ENCODE data around the gene HTR2A. TPM values are rescaled to one million over a fixed set of nuclear protein-coding genes. Genes with fewer than 3 reads are reported as not detected.

The HTR2A gene
- total RNA-seq, 1 experiment from 2014 or later: not detected

DNA sequence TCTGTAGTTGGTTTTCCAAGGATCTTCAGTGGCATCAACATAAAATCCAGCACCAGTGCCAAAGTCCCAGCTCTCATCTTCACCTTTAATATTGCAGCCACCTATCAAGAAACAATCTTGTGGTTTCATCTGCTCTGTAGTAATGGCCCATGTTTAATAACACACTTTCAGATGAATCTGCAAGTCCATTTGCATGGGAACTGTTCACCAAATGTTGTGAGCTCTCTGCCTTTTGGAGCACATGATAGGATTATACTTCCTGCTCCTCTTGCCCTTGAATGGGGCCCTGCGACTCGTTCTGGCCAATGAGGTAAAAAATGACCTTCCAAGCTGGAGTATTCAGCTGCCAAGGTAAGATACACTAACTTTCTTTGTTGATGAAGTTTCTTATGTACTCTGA is 114.2 kb downstream of the HTR2A start:
- ChIA-PET POLR2A (no interaction called here), CTCF (no interaction called here)
- no peaks in the 10 kb centered on the region for H3K4me1 ChIP-seq (ENCODE audit: control insufficient read depth, insufficient read depth, low read length)
- H3K4me3 ChIP-seq (ENCODE audit: low read depth in 2 of 2, low read length in 2 of 2): no peak overlapping the region
- no peaks in the 10 kb centered on the region for H3K9me3 ChIP-seq (ENCODE audit: control insufficient read depth, insufficient read depth, low read depth, low read length)
- DNase-seq (ENCODE audit: low read depth, low spot score) (no peak), ATAC-seq (no peak)
- in situ Hi-C loops (cut with HindIII; ENCODE audit: low pct_unique_long_range_greater_than_20kb, low sequenced_read_pairs) (no loop called here), intact Hi-C loops (cut with micrococcal nuclease; ENCODE audit: unreplicated experiment) (no loop called here)
- TF ChIP-seq SIN3A (IDR thresholded peaks at IDR 0.05; ENCODE audit: borderline replicate concordance, insufficient read depth, low read depth, low read length): no peak
- no peak for TF ChIP-seq REST (IDR thresholded peaks at IDR 0.05; ENCODE audit: insufficient read depth in 1 of 2, low read depth in 2 of 2, low read length in 1 of 2)
- TF ChIP-seq TCF7L2 (IDR thresholded peaks at IDR 0.05; ENCODE audit: low read depth, low read length): no peak
- TF ChIP-seq, protein P1, sequence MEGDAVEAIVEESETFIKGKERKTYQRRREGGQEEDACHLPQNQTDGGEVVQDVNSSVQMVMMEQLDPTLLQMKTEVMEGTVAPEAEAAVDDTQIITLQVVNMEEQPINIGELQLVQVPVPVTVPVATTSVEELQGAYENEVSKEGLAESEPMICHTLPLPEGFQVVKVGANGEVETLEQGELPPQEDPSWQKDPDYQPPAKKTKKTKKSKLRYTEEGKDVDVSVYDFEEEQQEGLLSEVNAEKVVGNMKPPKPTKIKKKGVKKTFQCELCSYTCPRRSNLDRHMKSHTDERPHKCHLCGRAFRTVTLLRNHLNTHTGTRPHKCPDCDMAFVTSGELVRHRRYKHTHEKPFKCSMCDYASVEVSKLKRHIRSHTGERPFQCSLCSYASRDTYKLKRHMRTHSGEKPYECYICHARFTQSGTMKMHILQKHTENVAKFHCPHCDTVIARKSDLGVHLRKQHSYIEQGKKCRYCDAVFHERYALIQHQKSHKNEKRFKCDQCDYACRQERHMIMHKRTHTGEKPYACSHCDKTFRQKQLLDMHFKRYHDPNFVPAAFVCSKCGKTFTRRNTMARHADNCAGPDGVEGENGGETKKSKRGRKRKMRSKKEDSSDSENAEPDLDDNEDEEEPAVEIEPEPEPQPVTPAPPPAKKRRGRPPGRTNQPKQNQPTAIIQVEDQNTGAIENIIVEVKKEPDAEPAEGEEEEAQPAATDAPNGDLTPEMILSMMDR (IDR thresholded peaks at IDR 0.05): no peak
- TF ChIP-seq POLR2AphosphoS5 (IDR thresholded peaks at IDR 0.05; ENCODE audit: low read depth, low read length): no peak
- H3K27me3 ChIP-seq (ENCODE audit: control insufficient read depth, insufficient read depth, low read length): no peaks in the 10 kb centered on the region
- H3K27ac ChIP-seq (ENCODE audit: low read length): no peak overlapping the region
- peaks cover 39% of the 10 kb centered on the region for H3K36me3 ChIP-seq (ENCODE audit: control insufficient read depth, insufficient read depth, low read length)
- no TSS peak for BruUV-seq (replicated peaks)

- ChIA-PET POLR2A (no interaction called here), CTCF (no interaction called here)
- ATAC-seq (no peak), DNase-seq (ENCODE audit: low read depth, low spot score) (no peak)
- in situ Hi-C loops (cut with HindIII; ENCODE audit: low pct_unique_long_range_greater_than_20kb, low sequenced_read_pairs) (no loop called here), intact Hi-C loops (cut with micrococcal nuclease; ENCODE audit: unreplicated experiment) (no loop called here)
- Histone ChIP-seq H3K27me3 (ENCODE audit: control insufficient read depth, insufficient read depth, low read length) (no peaks in the 10 kb centered on the region), H3K36me3 (ENCODE audit: control insufficient read depth, insufficient read depth, low read length) (peaks cover 45% of the 10 kb centered on the region), H3K27ac (ENCODE audit: low read length) (no peak overlapping the region), H3K4me3 (ENCODE audit: low read depth in 2 of 2, low read length in 2 of 2) (no peak overlapping the region), H3K9me3 (ENCODE audit: control insufficient read depth, insufficient read depth, low read depth, low read length) (no peaks in the 10 kb centered on the region), H3K4me1 (ENCODE audit: control insufficient read depth, insufficient read depth, low read length) (no peaks in the 10 kb centered on the region)
- no TSS peak for BruUV-seq (replicated peaks)
- no peak for TF ChIP-seq TCF7L2 (IDR thresholded peaks at IDR 0.05; ENCODE audit: low read depth, low read length)
- no peak for TF ChIP-seq REST (IDR thresholded peaks at IDR 0.05; ENCODE audit: insufficient read depth in 1 of 2, low read depth in 2 of 2, low read length in 1 of 2)
- TF ChIP-seq, protein P1 (IDR thresholded peaks at IDR 0.05): no peak
- TF ChIP-seq POLR2AphosphoS5 (IDR thresholded peaks at IDR 0.05; ENCODE audit: low read depth, low read length): no peak
- TF ChIP-seq SIN3A (IDR thresholded peaks at IDR 0.05; ENCODE audit: borderline replicate concordance, insufficient read depth, low read depth, low read length): no peak
These were observed 114.8 kb downstream of the HTR2A start for GRCh38 chr13:46782066-46782465.

Other genes with a start within 250 kb of the HTR2A start
- 68.3 TPM for gene ESD, start 99.9 kb downstream of the HTR2A start, total RNA-seq (2021; ENCODE audit: unreplicated experiment)